Activated CD4-positive, alpha-beta T cell treated with anti-CD3 and anti-CD28 coated beads for 36 hours (primary cell): ENCODE measurements around the gene BACH1. TPM values are rescaled to one million over a fixed set of nuclear protein-coding genes. Genes with fewer than 3 reads are reported as not detected.

Source experiments
- total RNA-seq, 2 experiments: library from RNA; stranded (reverse); gene quantifications; one replicate each; pipeline ENCODE4 v1.2.3, GENCODE V29; 2021

BACH1 gene
- total RNA-seq, 2 experiments from 2014 or later: 24.1 to 27.0 TPM

Other genes starting within 250 kb of the BACH1 start
- gene CCT8, start 225.3 kb upstream of the BACH1 start, total RNA-seq: 100 to 1,000 TPM; 465 to 572 TPM
- 1 to 10 TPM; 4.9 to 5.6 TPM for gene MAP3K7CL, start 168.3 kb upstream of the BACH1 start, total RNA-seq